GM18870 (cell line): ENCODE results near the gene AGAP1.

Source experiments
- ATAC-seq: cut with Tn5 transposase; IDR thresholded peaks from one replicate; pipeline ENCODE4 v1.9.1; 2021; ENCODE audit warnings: moderate library complexity; ENCODE audit not compliant: unreplicated experiment

Gene AGAP1

DNA sequence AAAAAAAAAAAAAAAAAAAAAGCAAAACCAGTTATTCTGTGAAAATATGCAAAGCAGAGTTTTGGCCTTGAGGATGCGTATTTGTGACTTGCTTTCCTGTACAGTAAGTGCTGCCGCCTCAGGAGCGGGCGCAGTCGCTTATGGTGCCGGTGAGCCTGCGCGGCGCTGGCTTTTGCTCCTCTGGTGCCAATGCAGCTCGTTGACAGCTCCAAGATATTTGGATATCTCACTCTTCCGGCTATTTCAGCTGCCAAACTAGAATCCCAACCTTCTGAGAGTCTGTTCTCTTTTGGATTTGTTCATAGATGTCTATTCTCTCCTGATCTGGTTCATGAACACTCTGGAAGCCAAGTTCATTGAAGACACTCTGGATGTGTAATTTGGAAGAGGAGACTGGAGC is 184.1 kb downstream of the AGAP1 start:
- no peak for ATAC-seq

DNA sequence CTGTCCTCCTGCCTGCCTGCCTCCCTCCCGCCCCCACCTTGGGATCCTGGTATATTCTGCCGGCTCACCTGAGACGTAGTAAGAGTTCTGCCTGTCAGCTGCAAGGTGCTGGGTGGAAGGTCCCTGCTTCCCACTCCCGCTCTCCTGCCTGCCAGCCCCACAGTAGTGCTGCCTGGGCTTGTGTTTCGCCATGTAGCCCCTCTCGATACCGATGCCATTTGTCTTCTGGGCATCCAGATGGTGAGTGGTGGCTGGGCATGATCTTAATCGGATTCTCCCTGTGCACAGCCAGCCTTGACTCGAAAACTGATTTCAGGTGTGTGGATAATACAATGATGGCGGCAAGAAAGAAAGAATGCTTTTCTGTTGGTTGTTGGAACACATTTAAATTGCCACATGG is 184.9 kb downstream of the AGAP1 start:
- ATAC-seq: no peak

DNA sequence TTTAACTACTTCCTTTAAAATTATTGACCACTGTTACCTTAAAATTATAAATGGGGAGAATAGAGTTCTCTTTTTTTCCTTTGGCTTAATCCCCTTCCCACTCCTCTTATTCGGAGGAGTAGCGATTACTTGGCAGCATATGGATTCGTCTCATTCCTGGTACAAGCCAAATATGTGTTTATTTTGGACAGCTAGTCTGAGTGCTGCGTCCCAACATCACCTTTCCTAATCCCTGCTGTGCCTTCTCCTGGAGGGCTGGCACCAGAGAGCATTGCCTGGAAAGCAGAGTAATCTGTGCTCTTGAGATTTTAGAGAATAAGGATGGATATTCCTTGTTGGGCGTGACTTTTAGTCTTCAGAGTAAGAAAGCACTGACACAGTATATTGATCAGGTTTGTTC is 185.6 kb downstream of the AGAP1 start:
- ATAC-seq: no peak

DNA sequence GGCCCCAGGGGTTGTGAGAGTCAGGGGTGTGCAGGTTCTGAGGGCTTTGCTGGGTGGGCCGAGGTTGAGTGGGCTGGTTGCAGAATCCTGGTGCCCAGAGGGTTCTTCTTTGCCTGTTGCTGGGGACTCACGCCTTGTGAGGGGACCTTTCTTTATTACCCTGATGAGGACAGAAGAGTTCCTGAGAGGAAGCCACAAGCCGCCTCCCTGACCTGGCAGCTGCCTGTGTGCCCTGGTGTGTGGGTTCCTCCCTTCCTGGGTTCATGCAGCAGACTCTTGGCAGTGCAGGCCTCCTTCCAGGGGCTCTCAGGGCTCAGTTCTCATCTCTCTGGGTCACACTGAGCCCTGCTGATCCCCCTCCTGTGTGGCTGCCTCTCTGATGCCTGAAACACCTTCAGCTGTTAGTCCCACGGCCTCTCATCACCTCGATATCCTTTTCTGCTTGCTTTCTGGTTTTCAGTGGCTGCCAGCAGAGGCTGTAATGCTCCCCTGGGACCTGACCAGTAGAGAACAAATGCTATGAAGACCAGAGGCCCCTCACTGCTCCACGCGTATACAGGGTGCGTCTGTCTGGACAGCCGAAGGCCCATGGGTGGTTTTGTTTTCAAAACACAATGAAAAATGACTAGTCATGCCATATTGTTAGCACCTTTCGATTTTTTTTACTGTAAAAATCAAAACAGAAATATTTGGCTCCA is 191.3 kb downstream of the AGAP1 start:
- no peak for ATAC-seq

DNA sequence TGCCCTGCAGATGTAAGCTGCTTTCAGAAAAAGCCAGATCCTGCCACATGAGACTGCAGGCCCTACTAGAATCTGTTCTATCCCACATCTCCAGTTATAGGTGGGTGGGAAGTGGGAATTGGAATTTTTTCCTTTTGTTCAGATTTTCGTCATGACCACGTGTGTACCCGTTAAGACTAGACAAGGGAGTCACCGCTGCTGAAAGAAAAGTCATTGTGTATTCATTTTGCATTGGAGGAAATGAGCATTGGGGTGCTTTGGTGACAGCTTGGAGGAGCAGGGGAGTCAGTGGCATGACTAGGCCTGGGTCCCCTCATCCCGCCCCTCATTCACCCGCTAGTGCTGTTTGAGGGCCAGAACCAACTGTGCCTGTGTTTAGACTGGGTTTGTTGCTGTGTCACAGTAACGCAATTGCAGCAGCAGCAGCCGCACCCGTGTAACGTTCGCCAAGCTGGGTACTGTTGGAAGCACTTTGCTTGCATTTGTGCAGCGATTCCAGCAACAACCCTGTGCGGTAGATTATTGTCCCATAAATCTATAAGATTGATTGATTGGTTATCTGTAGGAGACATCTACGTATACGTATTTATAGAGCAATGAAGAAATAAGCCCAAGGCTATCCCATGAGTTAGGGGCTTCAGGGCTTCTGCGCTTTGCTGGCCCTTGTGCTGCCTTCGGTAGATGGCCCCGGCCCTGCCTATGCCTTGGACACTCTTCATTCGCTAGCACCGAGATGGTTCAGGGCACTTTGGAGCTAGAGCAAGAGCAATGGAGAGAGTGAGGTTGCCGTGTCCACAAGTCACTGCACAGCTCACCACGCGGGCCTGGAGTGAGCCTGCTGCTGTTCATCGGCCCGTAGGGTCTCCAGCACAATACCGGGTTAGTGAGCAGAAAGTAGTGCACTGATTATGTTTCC is 194.9 kb downstream of the AGAP1 start:
- ATAC-seq: no peak

DNA sequence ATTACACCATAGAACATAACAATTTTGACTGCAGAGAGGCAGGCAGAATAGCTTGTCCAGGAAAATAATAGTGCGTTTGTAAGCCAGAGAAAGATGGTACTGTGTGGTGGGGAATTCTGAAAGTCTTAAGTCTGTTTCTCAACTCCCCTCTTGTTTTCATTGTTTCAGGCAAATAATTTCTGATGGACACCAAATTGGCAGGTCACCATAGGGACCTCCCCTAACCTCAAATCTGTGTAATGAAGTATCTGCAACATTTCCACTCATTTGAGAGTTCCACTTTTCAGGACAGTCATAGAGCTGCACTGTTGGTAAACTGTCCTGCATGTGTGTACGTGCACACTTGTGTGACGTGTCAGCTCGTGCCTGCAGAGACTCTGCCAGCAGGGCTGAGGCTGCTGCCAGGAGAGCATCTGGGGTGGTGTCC is 195.6 kb downstream of the AGAP1 start:
- no peak for ATAC-seq

DNA sequence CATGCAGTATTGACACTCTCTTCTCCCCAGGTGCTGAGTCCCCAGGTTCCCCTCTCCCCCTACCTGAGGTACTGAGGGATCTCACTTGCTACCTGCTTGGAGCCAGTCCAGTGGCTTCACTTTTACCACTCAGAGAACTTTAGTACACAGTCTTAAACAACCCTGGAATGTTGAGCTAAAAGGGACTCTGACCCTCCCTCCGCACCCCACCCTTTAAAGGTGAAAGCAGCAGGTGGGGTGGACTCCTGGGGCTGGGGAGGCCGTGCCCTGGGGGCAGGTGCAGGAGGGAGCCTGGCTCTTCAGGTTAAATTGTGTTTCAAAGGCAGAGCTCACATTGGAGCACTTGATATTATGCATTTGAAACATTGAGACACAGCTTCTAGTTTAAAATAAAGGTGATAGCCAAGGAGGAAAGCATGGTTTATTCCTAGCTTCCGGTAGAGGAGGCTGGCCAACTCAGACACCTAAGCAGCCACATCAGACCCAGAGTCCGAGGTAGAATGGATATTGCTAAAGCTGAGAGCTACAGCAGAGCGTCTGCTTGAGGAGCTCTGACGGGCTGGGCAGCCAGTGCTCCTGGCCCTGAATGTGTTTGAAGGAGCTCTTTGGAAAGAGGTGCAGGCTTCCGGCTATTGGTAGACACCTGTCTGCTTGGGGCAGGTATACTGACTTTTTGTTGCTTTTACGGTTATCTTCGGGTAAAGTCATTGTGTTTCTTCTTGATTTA is 196.4 kb downstream of the AGAP1 start:
- no peak for ATAC-seq

DNA sequence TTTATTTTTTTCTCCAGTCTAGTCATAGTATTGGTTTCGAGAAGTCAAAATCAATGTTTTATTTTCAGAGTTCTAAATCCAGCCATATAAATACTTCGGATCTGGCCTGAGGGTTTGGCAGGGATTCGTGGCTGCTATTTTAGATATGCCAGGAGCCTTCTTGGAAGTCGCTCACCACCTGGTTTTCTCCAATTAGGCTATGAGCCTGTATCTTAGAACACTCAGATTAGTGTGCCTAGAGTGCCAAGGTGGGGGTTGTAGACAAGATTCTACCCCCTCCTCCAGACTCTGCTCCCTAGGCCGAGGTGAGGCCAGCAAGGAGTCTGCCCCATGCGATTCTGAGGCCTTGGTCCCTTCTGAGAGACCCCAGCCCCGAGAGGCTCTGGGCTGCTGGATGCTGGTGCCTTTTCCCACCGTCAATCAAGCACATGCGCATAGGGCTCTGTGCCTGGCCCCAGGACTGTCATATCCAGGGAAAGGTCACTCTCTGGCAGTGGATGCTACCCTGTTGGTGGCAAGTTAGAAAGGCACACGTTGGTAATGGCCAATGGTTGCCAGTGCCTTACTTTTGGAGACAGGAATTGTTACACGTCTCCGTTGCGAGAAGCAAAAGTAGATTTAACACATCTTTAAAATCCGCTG is 197.1 kb downstream of the AGAP1 start:
- no peak for ATAC-seq

DNA sequence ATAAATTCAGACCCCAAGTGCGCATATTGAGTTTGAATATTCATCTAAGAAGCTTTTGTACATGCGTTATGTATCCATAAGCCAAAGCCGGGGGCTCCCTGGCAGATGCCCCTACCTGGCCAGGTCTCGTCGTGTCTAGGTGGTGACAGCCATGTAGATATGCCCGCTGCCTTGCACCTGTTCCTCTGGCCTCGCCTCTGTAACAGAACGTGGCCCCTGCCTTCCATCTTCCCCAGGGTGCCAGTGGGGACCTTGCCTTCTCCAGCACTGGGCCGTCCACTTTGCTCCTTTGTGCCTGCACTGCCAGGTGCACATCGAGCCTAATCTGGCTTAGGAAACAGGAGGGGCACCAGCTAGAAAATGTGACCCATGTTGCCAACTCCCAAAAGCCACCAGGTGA is 198.2 kb downstream of the AGAP1 start:
- ATAC-seq: no peak

DNA sequence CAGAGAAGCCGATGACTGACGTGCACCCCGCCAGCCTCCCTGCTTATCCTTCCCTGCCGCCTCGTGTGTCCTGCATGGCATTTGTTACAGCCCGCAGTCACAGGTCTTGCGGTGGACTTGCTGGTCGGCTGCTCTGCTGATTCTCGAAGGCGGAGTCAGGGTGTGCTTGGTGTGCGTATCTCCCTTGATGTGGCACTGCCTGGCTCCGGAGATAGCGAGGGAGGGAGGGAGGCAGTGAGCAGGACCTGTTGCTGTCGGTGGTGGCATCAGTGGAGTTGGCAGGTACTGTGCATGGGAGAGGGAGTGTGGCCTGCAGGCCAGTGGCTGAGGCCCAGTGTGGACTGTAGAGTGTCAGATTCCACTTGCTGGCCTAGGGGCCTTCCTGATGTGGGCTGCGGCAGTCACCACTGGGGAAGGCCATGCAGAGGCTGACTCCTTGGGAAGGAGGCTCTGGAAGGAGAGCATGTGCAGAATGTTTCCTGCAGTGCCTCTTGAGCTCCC is 198.9 kb downstream of the AGAP1 start:
- no peak for ATAC-seq

DNA sequence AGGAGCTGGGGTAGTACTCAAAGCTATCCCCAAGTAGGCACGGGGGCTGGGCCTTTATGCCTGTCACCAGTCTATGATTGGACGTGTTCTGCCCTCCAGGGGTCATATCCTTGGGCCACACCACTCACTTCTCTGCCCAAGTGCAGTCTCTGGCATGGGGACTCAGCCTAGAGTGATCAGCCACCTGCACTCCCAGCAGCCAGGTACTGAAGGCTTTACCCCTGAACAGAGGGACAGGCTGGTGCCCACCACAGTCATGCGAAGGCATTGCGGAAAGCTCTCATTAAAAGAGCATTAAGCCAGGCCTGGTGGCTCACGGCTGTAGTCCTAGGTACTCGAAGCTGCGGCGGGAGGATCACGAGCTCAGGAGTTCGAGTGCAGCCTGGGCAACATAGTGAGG is 199.4 kb downstream of the AGAP1 start:
- no peak for ATAC-seq

DNA sequence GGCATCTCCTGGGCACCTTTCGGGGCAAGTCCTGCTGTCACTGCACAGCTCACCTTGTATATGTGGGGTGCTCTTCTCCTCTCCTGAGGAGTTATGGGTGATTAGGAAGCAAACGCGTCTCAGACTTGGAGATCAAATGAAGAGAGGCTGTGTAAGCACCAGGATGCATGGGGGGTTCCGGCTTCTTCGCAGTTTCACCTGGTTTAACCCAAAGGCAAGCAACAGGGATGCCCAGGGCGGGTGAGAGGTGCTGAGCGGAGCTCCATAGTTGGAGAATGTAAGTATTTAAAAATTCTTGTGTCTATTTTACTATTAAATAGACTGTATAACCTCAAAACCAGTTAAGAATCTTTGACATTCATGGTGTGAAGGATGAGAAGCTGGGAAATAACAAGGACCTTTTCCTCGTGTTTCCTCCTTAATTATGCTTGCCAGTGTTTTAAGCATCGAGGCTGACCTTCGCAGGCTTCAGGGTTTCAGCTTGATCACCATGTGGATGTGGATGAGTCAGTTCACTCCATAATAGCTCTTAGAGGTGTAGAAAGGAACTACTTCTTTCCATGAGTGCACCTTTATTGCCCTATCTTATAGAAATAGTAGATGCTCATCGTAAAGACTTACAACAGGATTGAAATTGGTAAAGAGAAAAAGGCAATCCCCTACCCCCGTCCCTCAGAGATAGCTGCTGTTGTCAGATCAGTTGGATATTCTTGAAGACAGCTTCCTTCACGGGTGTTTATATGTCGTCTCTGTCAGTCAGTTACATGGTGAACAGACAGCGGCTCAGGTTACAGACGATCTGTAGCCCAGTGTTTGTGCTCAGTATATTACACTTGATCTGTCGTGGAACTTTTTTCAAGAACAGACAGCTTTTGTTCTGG is 201.1 kb downstream of the AGAP1 start:
- no peak for ATAC-seq

DNA sequence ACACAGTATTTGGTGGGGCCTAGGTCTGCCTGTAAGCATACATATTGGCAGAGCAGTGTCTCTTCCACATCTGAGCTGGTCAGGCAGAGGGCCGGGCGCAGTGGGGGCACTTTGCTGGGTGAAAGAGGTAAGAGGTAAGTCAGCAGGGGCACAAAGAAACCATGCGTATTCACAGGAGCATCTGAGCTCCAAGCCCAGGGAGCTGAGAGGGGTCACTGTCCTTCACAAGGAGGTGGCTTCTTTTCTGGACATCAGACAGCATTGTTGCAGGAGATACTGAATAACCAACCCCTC is 201.7 kb downstream of the AGAP1 start:
- ATAC-seq: no peak

DNA sequence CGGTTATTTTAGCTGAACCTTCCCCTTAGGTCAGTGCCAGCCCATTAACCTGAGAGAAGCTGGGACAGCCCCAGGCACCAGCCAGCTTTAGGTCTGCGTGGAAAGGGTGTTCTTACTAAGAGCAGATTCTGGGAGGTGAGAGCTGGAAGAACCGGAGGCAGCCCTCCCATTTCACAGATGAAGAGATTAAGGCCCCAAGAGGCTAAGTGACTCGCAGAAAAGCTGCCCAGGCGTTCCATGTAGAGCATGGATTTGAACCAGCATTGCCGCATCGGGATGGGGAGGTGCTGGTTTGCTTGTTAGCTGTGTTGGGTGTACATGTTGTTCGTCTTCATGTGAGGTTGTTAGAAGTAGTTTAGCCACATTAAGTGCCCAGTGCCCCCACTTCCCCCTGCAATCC is 203.2 kb downstream of the AGAP1 start:
- ATAC-seq: no peak

DNA sequence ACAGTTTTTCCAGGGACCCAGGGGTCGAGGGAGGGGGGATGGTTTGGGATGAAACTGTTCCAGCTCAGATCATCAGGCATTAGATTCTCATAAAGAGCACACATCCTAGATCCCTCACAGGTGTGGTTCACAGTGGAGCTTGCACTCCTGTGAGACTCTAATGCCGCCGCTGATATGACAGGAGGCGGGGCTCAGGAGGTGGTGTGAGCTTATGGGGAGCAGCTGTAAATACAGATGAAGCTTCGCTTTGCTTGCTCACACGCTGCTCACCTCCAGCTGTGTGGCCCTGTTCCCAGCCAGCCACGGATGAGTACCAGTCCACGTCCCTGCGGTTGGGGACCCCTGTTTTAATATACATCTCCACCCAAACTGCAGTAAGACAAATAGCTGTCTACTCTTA is 204.2 kb downstream of the AGAP1 start:
- no peak for ATAC-seq

DNA sequence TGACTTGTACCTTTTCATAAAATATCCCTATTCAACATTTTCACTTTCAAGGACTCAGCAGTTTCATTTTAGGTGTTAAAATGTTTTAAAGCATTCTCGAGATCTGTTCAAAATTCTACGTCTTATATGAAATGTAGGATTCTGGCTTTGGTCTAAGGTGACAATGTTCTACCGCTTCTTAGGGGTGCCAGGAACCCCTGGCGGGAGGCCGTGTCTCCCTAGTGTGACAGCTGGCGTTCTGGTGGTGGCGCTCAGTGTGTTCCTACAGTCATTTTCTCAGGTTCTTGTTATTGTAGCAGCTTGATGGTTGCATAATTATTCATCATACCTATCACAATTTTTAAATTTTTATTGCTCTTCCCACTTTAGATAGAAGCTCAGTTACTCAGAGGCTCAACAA is 204.6 kb downstream of the AGAP1 start:
- no peak for ATAC-seq

DNA sequence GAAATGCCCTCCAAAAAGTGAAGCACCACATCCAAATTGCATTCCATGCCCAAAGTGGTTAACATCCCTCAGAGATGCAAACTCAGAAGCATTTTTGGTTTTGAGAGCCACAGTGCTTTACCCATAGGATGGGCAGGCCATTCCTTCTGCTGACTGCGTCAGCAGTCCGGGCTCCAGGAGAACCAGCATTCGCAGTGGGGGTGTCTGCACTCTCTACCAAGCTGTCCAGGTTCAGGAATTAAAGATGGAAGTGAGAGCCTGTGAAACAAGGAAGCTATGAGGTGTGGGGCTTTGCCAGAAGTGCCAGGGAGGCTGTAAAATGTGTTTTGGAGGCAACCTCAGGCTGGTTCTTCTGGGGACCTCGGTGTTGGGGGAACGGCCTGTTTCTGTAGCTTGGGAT is 205.7 kb downstream of the AGAP1 start:
- ATAC-seq: no peak

DNA sequence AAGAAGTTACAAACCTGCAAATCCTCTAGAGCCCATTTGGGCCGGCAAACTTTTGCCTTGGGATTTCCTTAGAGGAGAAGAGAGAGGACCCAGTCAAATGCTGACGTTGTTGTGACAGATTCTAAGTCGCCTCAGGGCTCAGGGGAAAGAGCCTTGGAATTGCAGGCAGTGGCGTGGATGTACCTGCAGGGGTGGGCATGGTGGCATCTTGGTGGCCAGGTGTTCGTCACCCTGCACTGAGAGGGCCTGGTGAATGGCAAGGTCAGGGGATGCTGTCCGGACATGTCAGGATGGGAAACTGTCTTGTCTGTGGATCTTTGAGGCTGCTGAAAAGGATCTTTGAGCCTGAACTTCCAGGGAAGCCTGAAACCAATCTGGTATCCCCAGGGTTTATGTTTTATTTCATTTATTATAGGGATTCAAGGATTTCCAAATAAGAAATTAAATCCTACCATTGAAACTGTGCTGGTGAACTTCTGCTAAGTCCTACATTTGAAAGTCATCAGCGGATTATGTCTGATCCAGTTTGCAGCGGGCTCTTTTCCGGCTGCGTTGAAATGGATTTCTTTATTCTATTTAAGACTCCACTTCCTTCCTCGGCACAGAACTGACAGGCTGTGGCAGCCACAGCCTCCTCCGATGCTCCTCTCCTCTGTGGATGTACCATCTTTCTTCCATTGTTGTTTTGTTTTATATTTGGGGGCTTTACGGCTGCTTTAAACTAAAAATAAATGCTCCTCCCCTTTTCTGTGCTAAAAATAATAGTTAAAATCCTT is 207.6 kb downstream of the AGAP1 start:
- ATAC-seq: no peak

DNA sequence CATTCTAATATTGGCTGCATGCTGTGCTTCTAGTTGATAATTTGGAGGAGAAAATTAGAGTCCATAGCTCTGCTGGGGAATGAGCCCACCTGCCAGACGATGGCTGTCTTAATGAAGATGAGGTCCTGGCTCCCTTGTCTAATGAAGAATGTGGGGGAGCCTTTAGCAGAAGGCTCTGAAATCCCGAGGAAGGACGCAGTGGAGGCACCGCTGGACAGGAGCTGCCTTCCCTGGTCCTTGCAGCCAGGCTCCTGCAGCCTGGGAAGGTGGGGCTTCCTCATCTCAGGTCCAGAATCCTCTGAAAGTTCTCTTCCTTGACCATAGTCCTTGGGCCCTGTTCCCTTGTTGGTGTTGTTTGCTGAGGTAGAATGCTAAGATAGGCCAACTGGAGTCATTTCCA is 208.3 kb downstream of the AGAP1 start:
- no peak for ATAC-seq
